ENCODE measurements around the gene PYGL.
A peak's percentile ranks its signal among the peaks of the same experiment; 100 is the strongest.
"Not testable (repeated sequence)": the region's sequence is repeated elsewhere in the genome, so short reads cannot be mapped to it uniquely, and the experiment has no call there.

PYGL gene

GRCh38 chr14:50924236-50924635 is 20.0 kb downstream of the PYGL start:
- Histone ChIP-seq H3K27ac (peak overlapping the region; percentile 86), H3K4me3 (ENCODE audit: low read depth in 1 of 2, low read length in 1 of 2) (no peak overlapping the region), H3K27me3 (no peaks in the 10 kb centered on the region), H3K36me3 (peaks cover 88% of the 10 kb centered on the region), H3K4me1 (ENCODE audit: control insufficient read depth in 1 of 2, insufficient read depth in 1 of 2, low read depth in 1 of 2, low read length in 1 of 2) (peaks cover 56 to 57% of the 10 kb centered on the region in 2 experiments), H3K9me3 (no peaks in the 10 kb centered on the region)
- TF ChIP-seq, protein P1, sequence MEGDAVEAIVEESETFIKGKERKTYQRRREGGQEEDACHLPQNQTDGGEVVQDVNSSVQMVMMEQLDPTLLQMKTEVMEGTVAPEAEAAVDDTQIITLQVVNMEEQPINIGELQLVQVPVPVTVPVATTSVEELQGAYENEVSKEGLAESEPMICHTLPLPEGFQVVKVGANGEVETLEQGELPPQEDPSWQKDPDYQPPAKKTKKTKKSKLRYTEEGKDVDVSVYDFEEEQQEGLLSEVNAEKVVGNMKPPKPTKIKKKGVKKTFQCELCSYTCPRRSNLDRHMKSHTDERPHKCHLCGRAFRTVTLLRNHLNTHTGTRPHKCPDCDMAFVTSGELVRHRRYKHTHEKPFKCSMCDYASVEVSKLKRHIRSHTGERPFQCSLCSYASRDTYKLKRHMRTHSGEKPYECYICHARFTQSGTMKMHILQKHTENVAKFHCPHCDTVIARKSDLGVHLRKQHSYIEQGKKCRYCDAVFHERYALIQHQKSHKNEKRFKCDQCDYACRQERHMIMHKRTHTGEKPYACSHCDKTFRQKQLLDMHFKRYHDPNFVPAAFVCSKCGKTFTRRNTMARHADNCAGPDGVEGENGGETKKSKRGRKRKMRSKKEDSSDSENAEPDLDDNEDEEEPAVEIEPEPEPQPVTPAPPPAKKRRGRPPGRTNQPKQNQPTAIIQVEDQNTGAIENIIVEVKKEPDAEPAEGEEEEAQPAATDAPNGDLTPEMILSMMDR (IDR thresholded peaks at IDR 0.05), result no peak

DNA sequence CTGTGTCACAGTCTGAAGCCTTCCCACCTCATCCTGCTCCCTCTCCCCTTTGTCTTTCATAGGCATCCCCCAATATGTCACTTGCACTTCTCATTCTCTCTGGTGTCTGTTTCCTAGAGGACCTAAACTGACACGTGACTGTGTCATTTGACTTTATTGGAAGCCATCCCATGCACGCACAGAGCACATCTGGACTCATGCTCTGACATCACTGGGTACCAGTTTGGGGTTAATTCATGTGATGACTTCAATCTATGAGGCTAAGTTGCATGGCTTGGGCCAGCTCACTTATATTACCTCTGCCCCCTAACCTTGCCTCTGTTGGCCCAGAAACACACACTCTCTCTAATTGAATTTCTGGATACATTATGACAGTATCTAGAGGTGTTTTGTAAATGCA is 21.5 kb downstream of the PYGL start:
- H3K9me3 ChIP-seq, result no peaks in the 10 kb centered on the region
- H3K36me3 ChIP-seq, result peaks cover 90% of the 10 kb centered on the region
- H3K27ac ChIP-seq, result peak overlapping the region; percentile 53
- TF ChIP-seq, protein P1 (IDR thresholded peaks at IDR 0.05), result no peak
- peaks cover 41 to 43% of the 10 kb centered on the region in 2 experiments for H3K4me1 ChIP-seq (ENCODE audit: control insufficient read depth in 1 of 2, insufficient read depth in 1 of 2, low read depth in 1 of 2, low read length in 1 of 2)
- H3K27me3 ChIP-seq, result no peaks in the 10 kb centered on the region
- H3K4me3 ChIP-seq (ENCODE audit: low read depth in 1 of 2, low read length in 1 of 2), result no peak overlapping the region

GRCh38 chr14:50920482-50921230 is 23.6 kb downstream of the PYGL start:
- TF ChIP-seq, protein P1 (IDR thresholded peaks at IDR 0.05), result no peak
- Histone ChIP-seq H3K4me3 (ENCODE audit: low read depth in 1 of 2, low read length in 1 of 2) (no peak overlapping the region), H3K27ac (peak overlapping the region; percentile 50), H3K4me1 (ENCODE audit: control insufficient read depth in 1 of 2, insufficient read depth in 1 of 2, low read depth in 1 of 2, low read length in 1 of 2) (peaks cover 20 to 21% of the 10 kb centered on the region in 2 experiments), H3K36me3 (peaks cover 100% of the 10 kb centered on the region), H3K27me3 (no peaks in the 10 kb centered on the region), H3K9me3 (peaks cover 8% of the 10 kb centered on the region)

GRCh38 chr14:50919524-50919923 is 24.8 kb downstream of the PYGL start:
- H3K9me3 ChIP-seq; H3K27me3 ChIP-seq; H3K4me1 ChIP-seq (ENCODE audit: control insufficient read depth in 1 of 2, insufficient read depth in 1 of 2, low read depth in 1 of 2, low read length in 1 of 2); H3K4me3 ChIP-seq (ENCODE audit: low read depth in 1 of 2, low read length in 1 of 2): not testable (repeated sequence)
- peaks cover 100% of the 10 kb centered on the region for H3K36me3 ChIP-seq
- H3K27ac ChIP-seq, result peak overlapping the region; percentile 50

DNA sequence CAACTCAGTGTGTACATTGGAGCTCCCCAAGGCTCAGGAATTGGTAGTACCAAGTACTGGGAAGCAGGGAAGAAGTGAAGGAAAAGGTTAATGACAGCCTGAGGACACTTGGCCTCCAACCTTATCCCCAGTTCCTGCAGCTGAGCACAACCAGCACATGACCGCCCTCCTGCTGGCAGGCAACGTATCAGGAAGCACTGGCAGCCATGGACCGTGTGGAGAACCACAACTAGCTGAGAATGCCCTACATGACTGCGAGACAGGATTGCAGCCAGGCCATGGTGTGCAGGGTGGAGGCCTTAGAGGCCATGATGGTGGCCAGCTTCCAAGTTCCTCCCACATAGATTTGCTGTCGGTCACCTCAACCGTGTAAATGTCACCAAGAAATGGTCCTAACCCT is 26.8 kb downstream of the PYGL start:
- H3K4me3 ChIP-seq (ENCODE audit: low read depth in 1 of 2, low read length in 1 of 2), result no peak overlapping the region
- peak overlapping the region; percentile 40 for H3K27ac ChIP-seq
- no peaks in the 10 kb centered on the region for H3K4me1 ChIP-seq (ENCODE audit: control insufficient read depth in 1 of 2, insufficient read depth in 1 of 2, low read depth in 1 of 2, low read length in 1 of 2)
- no peaks in the 10 kb centered on the region for H3K27me3 ChIP-seq
- H3K9me3 ChIP-seq, result peaks cover 8% of the 10 kb centered on the region
- TF ChIP-seq, protein P1 (IDR thresholded peaks at IDR 0.05), result no peak
- H3K36me3 ChIP-seq, result peaks cover 100% of the 10 kb centered on the region
